Measurements from ENCODE around the gene ARHGAP30.

The ARHGAP30 gene

DNA sequence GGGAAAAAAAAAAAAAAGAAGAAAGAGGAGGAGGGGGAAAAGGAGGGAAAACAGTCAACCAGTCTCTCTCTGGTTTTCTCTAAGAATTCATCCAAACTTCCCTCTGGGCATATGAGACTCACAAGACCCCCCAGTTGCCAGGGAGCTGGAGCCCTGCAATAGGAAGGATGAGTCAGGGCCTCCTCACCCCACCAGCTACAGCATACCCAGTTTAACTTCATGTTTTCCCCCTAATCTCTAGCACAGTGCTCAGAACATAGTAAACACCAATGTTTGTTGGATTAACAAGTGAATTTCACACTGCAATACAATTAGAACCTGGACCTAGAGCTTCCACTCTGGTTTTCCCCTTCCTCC, 56.6 kb downstream of the ARHGAP30 start:
- DNase-seq (ENCODE audit: low read depth in 2 of 2) = no peak

GRCh38 chr1:161012420-161012819, 57.3 kb downstream of the ARHGAP30 start:
- DNase-seq (ENCODE audit: low read depth in 2 of 2) = no peak

GRCh38 chr1:161009602-161010211, 60.0 kb downstream of the ARHGAP30 start:
- DNase-seq (ENCODE audit: low read depth in 2 of 2) = no peak

GRCh38 chr1:161008869-161009510, 60.7 kb downstream of the ARHGAP30 start:
- no peak for DNase-seq (ENCODE audit: low read depth in 2 of 2)

DNA sequence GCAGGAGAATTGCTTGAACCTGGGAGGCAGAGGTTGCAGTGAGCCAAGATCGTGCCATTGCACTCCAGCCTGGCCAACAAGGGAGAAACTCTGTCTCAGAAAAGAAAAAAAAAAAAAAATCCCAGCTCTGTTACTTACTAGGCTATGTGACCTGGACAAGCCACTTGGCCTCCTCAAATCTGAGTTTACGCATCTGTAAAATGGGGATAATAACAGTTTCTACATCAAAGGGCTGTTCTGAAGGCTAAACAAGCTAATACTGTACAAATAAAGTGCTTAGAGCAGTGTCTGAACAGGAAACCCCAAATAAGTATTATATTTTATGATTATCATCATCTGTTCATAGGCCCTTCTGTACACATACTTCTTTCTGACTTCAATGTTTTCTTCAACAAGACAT, 62.3 kb downstream of the ARHGAP30 start:
- DNase-seq (ENCODE audit: low read depth in 2 of 2) = no peak

GRCh38 chr1:161006563-161006962, 63.1 kb downstream of the ARHGAP30 start:
- no peak for DNase-seq (ENCODE audit: low read depth in 2 of 2)

GRCh38 chr1:161001525-161001924, 68.2 kb downstream of the ARHGAP30 start:
- DNase-seq (ENCODE audit: low read depth in 2 of 2) = no peak

GRCh38 chr1:161000736-161001480, 68.8 kb downstream of the ARHGAP30 start:
- no peak for DNase-seq (ENCODE audit: low read depth in 2 of 2)

DNA sequence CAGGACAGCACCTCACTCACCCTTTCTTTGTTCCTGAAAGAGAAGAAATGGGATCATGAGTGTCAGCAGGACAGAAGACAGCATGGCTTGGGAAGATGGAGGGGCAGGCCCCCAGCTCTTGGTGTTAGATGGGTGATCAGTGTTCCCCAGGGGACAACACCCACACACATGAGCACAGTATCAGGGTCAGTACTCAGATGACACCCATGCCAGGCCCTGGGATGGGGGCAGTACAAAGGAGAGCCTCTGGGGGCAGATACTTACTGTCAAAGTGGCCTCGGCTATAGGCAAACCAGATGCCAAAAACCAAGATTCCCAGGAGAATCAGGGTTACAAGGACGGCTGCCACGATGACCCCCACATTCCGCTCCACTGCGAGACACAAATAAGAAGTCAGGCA, 70.3 kb downstream of the ARHGAP30 start:
- DNase-seq (ENCODE audit: low read depth in 2 of 2) = no peak

- DNase-seq (ENCODE audit: low read depth in 2 of 2) = peak in 1 of 2 donors; percentile 33
These were observed 72.2 kb downstream of the ARHGAP30 start for GRCh38 chr1:160997323-160998038.
